HG03565 (cell line): Measurements from ENCODE around the gene ANKZF1.

Experiments
- ATAC-seq: cut with Tn5 transposase; IDR thresholded peaks from one replicate; pipeline ENCODE4 v1.9.1; 2021; ENCODE audit warnings: mild to moderate bottlenecking, moderate library complexity; ENCODE audit not compliant: unreplicated experiment

Gene ANKZF1

DNA sequence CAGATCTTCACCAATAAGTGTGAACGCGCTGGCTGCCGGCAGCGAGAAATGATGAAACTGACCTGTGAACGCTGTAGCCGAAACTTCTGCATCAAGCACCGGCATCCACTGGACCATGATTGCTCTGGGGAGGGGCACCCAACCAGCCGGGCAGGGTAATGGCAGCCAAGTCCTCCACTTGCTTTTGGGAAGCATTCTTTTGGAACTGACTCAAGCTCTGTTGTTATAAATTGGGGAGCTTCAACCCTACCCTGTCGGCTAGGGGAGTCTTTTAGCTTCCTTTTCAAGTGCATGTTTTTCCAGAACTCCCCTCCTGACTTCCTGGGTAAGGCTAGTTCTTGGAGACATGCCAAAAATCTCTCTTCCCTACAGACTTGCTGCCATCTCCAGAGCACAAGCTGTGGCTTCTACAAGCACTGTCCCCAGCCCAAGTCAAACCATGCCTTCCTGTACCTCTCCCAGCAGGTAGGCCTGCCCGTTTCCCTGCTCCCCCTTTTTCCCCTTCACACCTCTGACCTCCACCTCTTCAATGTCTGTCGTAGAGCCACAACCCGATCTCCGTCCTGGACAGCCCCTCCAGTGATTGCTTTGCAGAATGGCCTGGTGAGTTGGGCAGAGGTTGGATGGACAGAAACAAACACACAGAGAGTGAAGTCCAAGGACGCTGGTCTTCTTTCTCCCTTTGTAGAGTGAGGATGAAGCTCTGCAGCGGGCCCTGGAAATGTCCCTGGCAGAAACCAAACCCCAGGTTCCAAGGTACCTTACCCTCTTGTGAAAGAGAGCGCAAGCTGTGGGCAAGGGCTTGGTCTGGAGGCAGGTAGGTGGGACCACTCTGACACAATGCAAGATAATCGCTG lies 21.5 kb upstream of the ANKZF1 start:
- ATAC-seq: no peak

- ATAC-seq: no peak
Observed at GRCh38 chr2:219209236-219210195, 20.1 kb upstream of the ANKZF1 start.

- no peak for ATAC-seq
Observed at GRCh38 chr2:219210196-219210885, 19.3 kb upstream of the ANKZF1 start.

DNA sequence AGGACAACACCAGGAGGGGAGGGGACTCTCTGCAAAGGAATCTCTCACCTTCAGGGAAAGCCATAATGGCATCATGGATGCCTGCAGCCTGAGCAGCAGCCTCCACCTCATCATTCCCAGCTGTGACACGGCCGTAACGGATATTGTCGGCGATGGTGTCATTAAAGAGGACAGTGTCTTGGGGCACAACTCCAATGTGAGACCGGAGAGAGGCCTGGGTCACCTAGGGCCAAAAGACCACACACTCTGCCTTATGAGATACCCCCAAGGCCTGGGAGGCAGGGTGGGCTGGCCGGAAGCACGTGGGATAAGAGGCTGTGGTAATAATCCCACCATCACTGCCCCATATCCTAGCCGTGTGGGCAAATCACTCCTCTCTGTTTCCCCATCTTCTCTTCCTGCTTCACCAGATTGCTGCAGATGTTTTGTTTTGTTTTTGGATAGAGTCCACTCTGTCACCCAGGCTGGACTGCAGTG lies 18.7 kb upstream of the ANKZF1 start:
- ATAC-seq: no peak

DNA sequence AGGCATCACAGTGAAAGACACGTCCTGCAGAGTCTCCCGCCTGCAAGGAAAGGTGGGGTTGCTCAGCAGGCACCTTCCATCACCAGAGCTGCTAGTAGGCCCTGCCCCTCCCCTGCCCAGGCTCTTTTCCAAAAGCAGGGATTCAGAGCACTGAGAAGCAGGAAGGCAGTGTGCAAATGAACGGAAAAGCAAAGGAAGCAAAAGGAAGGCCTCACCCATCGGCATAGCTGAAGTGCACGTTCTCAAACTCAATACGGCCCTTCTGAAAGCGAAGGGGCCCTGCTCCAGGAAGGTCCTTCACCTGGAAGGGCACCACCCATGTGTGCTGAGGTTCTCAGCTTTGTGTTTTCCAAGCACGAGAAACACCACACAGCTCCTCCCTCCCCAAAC lies 16.6 kb upstream of the ANKZF1 start:
- no peak for ATAC-seq

DNA sequence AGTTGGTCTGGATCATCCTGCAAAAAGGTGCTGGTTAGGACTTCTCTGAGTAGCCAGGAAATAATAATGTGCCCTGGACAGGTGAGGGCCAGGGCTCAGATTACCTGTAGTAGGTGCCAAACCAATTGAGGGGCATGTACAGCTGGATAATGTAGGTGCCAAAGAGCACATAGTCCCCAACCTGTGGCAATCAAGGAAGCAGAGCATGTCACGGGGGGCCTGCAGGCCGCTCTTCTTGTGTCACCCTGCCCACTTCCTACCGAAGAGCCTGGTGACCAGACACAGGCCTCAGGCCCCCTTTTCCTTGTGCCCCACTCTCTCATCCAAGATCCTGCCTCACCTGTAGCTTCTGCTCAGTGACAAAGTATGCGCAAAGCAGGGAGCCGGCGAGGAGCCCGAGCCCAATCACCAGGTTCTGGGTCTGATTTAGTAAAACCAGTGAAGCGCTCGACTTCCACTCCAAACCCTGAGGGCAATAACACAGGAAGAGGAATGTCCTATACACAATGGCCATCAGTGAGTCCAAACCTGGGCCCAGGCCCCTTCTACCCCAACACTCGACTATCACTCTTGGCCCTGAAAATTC lies 16.0 kb upstream of the ANKZF1 start:
- no peak for ATAC-seq

GRCh38 chr2:219214141-219214540 lies 15.5 kb upstream of the ANKZF1 start:
- ATAC-seq: no peak

- ATAC-seq: no peak
Observed at GRCh38 chr2:219214786-219215185, 14.8 kb upstream of the ANKZF1 start.

GRCh38 chr2:219215871-219216534 lies 13.6 kb upstream of the ANKZF1 start:
- ATAC-seq: no peak

DNA sequence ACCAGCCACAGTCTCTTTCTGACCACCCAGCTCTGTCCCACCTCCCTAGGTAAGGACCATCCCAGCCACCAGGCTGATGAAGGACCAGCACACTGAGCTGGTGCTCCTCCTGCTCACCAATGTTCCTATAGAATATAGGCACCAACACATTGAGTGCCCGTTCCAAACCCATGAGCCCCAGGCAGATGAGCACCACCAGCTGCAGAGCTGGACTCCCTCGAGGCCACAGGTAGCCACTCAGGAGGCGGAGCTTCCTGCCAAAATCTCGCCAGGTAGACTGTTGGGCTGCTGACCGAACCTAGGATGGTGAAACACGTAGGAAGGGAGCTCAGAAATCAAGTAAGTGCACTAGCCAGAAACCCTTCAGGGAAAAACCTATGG lies 13.1 kb upstream of the ANKZF1 start:
- ATAC-seq: no peak

- ATAC-seq: peak; percentile 5
Observed at GRCh38 chr2:219218217-219218731, 11.3 kb upstream of the ANKZF1 start.

DNA sequence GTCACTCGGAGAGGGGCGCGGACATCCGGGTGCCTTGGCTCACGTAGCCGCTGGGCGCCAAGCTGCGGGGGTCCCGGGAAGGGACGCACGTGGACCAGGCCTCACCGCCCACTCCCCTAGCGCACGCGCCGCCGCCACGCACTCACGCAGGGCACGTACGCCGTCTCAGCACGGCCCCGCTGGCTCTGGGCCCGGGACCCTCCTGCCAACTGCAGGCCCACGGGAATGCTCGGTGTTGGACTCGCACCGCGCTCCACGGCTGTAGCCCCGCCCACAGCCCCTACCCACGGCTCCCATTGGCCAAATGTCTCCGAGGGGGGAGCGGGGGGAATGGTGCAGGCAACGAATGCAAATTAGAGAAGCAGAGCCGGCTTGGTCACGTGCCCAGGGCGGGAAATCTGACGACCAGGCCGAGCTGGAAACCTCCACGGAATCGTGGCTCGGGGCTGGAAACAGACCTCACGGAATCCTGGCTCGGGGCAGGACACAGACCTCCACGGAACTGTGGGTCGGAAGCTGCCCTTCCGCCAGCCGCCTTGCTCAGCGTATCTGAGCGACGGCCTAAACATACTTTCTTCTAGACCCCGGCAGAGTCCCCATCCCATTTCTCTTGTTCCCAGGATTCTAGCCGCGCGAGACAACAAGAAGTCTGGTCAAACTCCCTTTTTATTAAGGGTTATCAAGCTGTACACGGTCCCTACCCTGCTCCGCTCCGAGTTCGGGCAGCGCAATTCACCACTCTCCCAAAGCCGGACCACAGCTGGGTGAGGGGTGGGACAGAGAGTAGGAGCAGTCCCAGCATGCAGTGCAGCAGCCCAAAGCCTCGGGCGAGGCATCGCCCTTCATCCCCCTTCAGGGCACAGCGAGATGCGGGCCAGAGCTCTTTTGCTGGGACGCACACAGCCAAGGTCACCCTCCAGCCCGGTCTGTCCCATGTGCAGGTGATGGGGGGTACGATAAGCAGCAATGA lies 10.6 kb upstream of the ANKZF1 start, which contains the start of gene ABCB6:
TSS of gene ABCB6 (minus strand) at position 227 of the 970 bp plus-strand sequence. CDS start 285 bp downstream, outside the sequence.
- peak; percentile 44 for ATAC-seq

GRCh38 chr2:219219784-219220532 lies 9.6 kb upstream of the ANKZF1 start:
- no peak for ATAC-seq

DNA sequence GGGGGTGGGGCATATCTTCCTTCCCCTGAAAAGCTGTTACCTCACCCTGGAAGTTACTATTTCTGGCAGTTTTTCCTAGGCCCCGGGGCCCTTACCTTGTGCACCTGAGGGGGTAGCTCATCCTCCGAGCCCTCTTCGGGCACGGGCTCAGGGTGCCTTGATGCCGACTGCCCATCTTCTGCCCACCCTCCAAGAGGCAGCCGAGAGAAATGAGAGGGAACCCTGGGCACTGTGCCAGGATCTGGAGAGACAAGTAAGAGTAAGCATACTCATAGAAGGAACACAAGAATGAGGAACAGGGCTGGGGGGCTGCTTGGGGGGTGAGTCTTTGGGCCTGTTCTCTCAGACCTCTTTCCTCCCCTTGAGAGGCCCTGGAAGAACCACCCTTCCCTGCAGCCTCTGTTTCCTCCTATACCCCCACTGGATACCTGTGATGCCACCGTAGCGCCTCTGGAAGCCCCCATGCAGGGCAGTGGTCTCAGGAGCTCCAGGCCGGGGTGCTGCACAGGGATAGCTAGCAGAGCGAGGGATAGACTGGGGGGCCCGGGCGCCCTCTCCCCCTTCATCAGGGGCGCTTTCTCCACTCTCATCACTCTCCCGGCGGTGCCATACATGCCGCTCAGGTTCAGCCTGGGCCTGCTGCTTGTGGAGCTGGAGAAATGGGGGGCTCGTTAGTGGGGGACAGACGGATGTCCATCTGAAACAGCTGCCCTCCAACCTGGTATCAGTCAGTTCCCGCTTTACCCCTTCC lies 8.8 kb upstream of the ANKZF1 start:
- ATAC-seq: no peak

DNA sequence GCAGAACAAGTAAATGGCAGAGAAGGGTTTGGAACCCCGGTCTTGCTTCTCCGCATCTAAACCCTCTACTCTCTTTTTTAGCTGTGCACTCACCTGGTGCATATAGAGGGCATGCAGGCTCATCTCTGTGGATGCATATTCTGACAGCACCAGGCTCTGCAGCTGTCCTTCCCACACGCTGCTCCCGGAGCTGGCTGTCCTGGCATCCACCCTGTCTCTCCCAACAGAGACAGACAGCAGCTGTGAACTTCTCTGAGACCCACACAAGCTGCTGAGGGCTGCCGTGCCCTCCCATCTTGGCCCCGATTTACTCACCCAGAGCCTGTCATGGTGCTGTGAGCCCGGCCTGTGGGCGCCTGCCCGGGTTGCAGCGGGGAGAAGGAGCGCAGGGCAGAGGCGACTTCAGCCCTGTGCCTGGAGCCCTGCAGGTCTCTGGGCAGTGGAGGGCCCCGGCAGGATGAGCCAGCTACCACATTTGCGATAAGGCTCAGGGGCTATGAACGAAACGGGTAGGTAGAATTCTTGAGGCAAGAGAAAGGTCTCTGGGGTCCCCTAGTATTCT lies 7.6 kb upstream of the ANKZF1 start:
- ATAC-seq: no peak

GRCh38 chr2:219223831-219224610 lies 5.6 kb upstream of the ANKZF1 start:
- no peak for ATAC-seq
